Vein endothelial cell (primary cell): Measurements from ENCODE around the gene CYP4V2. TPM values are rescaled to one million over a fixed set of nuclear protein-coding genes. Genes with fewer than 3 reads are reported as not detected.

Experiments
- total RNA-seq: library from RNA; depleted of rRNA; stranded (reverse); fragments of >200 nt; gene quantifications from 2 replicates; pipeline ENCODE4 v1.2.3, GENCODE V29; 2012

CYP4V2 gene
- 3.2 and 4.9 TPM in 2 replicates for total RNA-seq

GRCh38 chr4:186191200-186192065 lies at the start of gene CYP4V2:
TSS of gene CYP4V2 (plus strand) at chr4:186191567. CDS start at chr4:186191824, 257 bp downstream.

GRCh38 chr4:186227221-186227620 lies 35.9 kb downstream of the CYP4V2 start, which contains the start of gene KLKB1:
TSS of gene KLKB1 (plus strand) at chr4:186227507. CDS start at chr4:186228196, 689 bp downstream.

Other genes with a start within 250 kb of the CYP4V2 start
- 2.9 and 3.3 TPM in 2 replicates for gene TLR3, start 122.4 kb upstream of the CYP4V2 start, total RNA-seq
- not detected in 2 replicates for gene FAM149A, start 86.9 kb upstream of the CYP4V2 start, total RNA-seq
- gene KLKB1, start 35.9 kb downstream of the CYP4V2 start, total RNA-seq = not detected in 2 replicates
- gene F11, start 74.6 kb downstream of the CYP4V2 start, total RNA-seq = not detected in 2 replicates